NOMO-1 treated with DMSO at 0.1 percent for 48 hours (cell line): ENCODE data around the gene PRR33.
"Not testable (repeated sequence)": the region's sequence is repeated elsewhere in the genome, so short reads cannot be mapped to it uniquely, and the experiment has no call there.

Experiments
- DNase-seq: peaks from one replicate; lab custom pipeline; 2025; ENCODE audit not compliant: unreplicated experiment; lab: John Stamatoyannopoulos, UW

Gene PRR33

GRCh38 chr11:1877211-1878136 is 14.2 kb downstream of the PRR33 start:
- no peak for DNase-seq

DNA sequence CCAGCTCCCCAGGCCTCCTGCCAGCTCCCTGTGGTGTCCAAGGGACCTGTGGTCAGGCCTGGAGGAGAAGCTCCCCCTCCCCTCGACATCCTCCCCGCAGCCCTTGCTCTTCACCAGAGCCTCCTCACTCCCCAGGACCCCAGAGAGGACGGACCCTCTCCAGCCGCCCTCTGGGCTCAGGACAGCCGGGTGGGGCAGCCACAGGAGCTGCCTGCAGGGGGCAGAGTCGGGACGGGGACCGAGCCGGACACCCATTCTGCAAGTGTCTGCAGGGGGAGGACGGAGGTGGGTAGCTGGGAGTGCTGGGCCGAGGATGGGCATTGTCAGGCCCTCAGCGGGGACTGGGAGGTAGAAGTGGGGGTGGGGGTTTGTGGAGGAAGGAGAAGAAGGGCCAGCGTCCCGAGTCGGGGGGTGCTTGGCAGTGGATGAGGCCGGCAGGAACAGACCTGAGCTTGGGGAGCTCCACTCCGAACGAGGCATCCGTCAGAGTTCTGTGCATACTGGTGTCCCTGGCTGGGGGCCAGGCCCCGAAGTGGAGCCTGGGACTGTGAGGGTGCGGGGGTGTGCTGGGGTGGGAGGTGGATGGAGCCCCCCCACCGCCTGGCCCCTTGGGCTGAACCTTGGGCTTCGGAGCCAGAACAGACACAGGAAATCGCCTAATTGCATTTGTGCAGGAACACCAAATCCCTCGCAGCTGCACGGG is 15.2 kb downstream of the PRR33 start:
- no peak for DNase-seq

- DNase-seq: not testable (repeated sequence)
Observed at GRCh38 chr11:1875851-1876301, 15.8 kb downstream of the PRR33 start.

DNA sequence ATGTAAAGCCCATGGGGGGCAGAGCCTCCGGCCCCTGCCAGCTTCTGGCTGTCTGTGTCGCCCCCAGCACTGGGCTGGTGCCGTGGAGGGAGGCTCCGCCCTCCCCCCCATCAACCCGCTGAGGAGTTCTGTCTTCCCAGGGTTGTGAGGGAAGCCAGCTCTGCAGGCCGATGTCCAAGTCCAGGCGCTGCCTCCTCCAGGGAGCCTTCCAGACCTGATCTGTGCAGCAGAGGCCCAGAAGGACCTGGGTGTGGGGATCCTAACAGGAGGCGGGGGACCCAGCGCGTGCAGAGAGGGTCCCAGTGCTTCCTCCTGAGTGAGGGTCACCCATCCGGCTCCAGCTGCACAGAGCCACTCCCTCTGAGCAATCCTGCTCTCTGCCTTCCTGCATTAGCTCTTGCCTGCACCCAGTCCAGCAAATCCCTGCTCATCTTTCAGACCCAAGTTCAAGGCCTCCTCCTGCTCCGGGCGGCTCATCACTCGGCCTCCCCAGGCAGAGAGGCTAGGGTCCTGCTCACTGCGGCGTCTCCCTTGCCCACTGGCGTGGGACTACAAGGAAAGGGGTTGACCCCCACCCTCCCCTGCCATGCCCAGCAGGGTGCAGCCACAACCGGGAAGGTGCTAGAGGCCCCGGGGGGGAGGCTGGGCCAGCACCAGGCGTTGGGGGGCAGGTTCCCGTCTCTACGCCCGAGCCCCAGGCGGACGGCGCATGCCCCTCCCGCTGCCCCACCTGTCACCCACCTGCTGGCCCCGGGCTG is 16.4 kb downstream of the PRR33 start:
- no peak for DNase-seq

DNA sequence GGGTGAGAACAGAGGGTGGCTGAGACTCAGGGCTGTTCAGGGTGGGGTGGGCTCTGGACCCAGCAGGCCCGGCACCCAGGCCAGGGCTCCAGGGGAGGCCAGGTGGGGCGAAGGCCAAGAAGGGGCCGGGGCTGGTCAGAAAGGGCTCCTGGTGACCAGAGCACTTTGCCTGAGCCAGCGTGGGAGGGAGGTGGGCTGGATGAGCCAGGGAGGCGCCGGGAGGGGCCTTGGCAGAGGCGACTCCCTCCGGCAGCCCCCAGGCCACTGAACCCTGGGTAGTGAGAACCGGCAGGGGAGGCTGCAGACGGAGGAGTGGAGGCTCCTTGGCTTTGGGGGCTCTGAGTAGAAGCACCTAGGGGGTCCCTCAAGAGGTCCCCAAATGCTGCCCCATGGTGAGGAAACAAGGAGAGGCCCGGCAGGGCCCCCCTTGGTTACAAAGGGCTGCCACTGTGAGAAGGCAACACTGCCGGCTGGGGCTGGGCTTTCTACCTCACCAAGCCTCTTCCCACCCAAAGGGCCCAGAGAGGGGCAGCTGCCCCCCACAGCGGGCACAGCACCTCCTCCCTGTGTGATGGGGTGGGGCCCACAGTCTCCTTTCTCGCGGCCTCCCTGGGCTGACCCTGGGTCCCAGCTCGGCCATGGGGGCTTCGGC is 17.1 kb downstream of the PRR33 start:
- not testable (repeated sequence) for DNase-seq

- not testable (repeated sequence) for DNase-seq
Observed at GRCh38 chr11:1873813-1874150, 17.9 kb downstream of the PRR33 start.

GRCh38 chr11:1873048-1873812 is 18.5 kb downstream of the PRR33 start:
- DNase-seq: no peak

DNA sequence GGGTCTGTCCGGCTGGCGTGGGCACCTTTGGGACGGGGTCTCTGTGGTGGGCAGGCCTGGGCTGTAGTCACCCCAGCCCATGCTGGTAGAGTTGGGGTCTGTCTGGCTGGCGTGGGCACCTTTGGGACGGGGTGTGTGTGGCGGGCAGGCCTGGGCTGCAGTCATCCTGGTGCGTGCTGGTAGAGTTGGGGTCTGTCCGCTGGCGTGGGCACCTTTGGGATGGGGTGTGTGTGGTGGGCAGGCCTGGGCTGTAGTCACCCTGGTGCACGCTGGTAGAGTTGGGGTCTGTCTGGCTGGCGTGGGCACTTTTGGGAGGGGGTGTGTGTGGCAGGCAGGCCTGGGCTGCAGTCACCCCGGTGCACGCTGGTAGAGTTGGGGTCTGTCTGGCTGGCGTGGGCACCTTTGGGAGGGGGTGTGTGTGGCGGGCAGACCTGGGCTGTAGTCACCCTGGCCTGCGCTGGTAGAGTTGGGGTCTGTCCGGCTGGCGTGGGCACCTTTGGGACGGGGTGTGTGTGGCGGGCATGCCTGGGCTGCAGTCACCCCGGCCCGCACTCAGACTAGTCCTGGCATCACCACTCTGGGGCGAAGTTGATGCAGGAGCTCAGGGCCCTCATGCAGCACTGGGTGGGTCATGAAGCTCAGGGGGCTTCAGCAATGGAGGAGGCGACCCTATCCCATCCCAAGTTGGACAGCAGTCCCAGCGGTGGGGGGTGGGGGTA is 19.3 kb downstream of the PRR33 start:
- no peak for DNase-seq

DNA sequence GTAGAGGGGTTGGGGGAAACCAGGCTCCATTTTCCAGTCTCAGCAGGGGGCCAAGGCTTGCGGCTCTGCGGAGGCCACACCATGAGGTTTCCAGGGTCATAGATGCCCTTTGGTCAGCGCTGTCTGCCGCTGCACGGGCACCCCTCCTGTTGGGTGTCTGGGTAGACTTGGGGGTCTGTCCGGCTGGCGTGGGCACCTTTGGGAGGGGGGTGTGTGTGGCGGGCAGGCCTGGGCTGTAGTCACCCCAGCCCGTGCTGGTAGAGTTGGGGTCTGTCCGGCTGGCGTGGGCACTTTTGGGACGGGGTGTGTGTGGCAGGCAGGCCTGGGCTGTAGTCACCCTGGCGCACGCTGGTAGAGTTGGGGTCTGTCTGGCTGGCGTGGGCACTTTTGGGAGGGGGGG is 20.2 kb downstream of the PRR33 start:
- DNase-seq: no peak

DNA sequence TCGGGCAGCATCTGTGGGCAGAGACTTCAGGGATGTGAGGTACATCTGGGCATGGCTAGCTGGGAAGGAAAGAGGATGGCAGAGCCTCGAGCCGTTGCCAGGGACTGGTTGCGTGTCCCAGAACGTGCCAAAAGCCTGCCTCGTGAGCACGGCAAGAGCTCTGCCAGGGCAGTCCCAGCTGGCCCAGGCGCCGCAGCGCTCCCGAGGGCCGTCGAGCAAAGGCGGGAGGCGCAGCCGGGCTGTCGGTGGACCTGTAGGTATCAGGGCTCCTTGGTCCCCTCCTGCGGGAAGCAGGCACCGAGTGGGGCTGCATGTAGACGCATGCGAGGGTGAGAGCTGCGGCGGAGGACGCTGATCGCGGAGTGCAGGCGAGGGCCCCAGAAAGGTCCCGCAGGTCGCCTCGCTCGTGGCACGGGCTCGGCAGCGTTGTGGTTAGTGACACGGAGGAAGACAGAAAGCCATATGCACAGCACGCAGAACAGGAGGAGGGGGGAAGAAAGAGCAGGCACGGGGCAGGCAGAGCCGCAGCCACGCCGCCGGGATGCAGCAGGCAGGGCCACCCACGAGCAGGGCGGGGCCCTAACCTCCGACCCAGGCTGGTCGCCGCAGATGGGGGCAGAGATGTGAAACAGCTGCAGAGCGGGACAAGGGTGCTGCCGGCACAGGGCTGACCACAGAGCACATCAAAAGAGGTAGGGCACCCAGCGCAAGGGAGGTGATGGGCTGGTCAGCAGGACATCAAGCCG is 20.8 kb downstream of the PRR33 start:
- DNase-seq: no peak

- DNase-seq: no peak
Observed at GRCh38 chr11:1870326-1870696, 21.4 kb downstream of the PRR33 start.

DNA sequence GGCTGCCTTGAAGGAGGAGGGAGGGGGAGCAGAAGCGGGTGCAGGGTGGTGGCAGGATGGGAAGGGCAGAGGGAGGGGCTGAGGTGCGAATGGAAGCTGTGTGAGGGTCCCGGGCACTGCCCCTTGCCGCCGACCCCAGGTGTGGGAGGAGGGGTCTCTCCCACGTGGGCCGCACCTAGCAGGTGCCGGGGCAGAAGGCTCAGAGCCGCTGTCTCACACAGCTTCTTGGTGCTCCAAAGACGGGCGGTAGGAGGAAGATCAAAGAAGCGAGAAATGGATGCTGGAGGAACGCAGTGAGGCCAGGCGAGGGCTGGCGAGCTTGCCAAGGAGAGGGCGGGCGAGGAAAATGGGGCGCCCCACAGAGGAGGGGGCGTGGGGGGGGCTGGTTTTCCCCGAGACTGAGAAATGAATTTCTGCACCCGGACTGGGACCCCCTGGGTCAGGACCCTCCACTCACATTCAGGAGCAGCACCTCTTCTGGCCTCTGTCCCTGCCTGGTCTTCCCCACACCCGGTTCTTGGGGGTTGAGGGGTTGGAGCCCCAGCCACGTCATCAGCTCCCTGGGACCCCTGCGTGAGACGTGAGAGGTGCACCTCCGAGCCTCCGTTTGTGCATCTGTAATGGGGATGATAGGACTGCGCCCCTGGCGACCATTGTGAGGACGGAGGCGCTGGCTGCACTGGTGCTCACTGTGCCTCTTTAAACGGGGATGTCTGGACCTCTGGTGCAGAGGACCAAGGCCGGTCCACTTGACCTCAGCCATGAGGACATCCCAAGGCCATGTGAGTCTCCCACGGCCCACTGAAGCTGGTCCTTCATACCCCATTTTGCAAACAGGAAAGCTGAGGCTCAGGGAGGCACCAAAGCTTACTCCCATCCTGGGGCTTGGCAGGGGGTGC is 22.0 kb downstream of the PRR33 start:
- DNase-seq: no peak

- DNase-seq: no peak
Observed at GRCh38 chr11:1868636-1869291, 22.9 kb downstream of the PRR33 start.

GRCh38 chr11:1868056-1868635 is 23.5 kb downstream of the PRR33 start:
- no peak for DNase-seq

DNA sequence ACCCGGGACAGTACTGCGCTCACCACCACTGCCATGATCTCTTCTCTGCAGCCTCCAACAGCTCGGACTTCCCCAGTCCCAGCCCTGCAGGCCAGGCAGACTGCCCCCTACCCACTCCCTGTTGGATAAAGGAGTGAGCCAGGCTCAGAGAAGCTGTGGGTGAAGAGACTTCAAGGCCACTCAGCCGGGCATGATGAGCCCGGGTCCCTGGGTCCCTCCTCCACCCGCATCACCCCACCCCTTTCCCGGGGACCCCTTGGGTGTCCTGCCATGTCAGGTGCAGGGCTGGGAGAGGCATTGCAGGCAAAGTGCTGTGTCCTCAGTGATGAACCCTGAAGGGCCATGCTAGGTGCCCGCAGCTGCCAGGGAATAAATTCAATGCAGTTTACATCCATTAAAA is 24.3 kb downstream of the PRR33 start:
- DNase-seq: no peak

DNA sequence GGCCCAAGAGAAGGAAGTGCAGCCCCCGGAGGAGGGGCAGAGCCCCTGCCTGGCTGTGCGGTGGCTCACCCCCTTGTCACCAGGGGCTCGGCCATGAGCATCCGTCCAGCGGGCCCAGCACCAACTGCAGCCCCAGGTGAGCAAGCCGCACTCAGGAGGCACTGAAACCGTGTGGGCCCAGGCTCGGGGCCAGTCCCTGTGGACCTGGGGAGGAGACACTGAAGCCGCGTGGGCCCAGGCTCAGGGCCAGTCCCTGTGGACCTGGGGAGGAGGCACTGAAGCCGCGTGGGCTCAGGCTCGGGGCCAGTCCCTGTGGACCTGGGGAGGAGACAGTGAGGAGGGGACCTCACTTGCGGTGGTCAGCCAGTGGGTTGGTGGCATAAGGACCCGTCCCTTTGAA is 24.9 kb downstream of the PRR33 start:
- no peak for DNase-seq

DNA sequence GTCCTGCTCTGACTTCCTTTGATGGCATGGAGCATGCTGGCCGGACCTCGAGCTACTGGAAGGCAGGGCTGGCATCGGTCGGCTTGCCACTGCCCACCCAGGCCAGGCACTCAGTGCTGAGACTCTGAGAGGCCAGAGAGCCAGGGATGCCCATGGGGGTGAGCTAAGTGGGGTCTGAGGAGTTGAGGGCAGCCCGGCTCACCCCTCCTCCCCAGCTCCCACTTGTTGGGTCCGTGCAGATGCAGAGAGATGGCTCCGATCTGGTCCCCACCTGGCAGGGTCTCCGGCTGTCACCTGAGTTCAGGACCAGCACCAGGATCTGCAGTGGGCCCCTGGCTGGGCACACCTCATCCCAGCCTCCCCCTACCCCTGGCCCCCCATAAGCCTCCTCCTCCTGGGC is 25.5 kb downstream of the PRR33 start:
- DNase-seq: no peak
